AG04449 (cell line): Measurements from ENCODE around the gene MOGAT3.

Experiments
- CTCF ChIA-PET: fragments of 350-600 bp; formaldehyde crosslinking; extraction: SDS; loops from one replicate; lab custom pipeline; 2021; ENCODE audit warnings: antibody characterized with exemption; lab: Yijun Ruan, JAX
- POLR2A ChIA-PET: fragments of 400-600, 350-600 bp; formaldehyde crosslinking; extraction: SDS; loops from one replicate; lab custom pipeline; 2020; ENCODE audit warnings: antibody characterized with exemption, inconsistent platforms; lab: Yijun Ruan, JAX
- DNase-seq: peaks from one replicate; pipeline ENCODE4 v3.0.0-alpha.2; 2010; ENCODE audit warnings: low read depth, low spot score
- H3K4me3 ChIP-seq: 2 replicates; pipeline ENCODE4 v1.5.1; 2011; ENCODE audit warnings: low read depth, mild to moderate bottlenecking, control low read depth, low read length
- CTCF ChIP-seq: IDR thresholded peaks from one replicate; pipeline ENCODE4 v1.5.1; 2011; ENCODE audit warnings: mild to moderate bottlenecking, moderate library complexity, low read length, control low read depth, inconsistent platforms; ENCODE audit not compliant: insufficient read depth; ENCODE audit errors: missing control alignments

The MOGAT3 gene

GRCh38 chr7:101195884-101196283, 5.0 kb downstream of the MOGAT3 start:
- DNase-seq, result no peak
- no peak for TF ChIP-seq CTCF
- ChIA-PET CTCF (interaction anchor here (0.9 to 8.9 kb wide), 6 partner anchors 7 to 101 kb away, joined by 3 to 353 read pairs (median 80); partner anchors contain the start of genes MOGAT3, PLOD3 and ZNHIT1), POLR2A (no interaction called here)
- H3K4me3 ChIP-seq, result no peak overlapping the region

- no peak overlapping the region for H3K4me3 ChIP-seq
- ChIA-PET CTCF (interaction anchor here (7.3 to 8.9 kb wide), 2 partner anchors 13 to 45 kb away, joined by 76 to 353 read pairs; no protein-coding TSS in a partner anchor), POLR2A (no interaction called here)
- no peak for DNase-seq
- no peak for TF ChIP-seq CTCF
These were observed 11.7 kb downstream of the MOGAT3 start for GRCh38 chr7:101189109-101189508.

DNA sequence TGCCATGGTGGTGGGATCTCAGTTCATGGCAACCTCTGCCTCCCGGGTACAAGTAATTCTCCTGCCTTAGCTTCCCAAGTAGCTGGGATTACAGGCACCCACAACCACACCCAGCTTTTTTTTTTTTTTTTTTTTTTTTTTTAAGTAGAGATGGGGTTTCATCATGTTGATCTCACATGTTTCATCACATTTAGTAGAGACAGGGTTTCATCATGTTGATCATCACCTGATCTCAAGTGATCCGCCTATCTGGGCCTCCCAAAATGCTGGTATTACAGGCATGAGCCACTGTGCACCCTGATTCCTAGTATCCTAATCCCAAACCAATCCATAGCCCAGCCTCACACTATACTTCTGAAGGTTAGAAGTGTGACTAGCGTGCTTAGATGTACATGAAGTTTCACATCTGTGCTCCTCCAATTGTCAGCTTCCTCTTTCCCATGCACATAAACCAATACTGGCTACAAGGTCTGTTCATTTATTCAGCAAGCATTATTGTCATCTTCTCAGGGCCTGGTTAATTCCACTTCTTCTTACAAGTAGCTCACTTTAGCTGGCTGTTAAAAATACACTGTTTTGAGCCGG, 13.9 kb downstream of the MOGAT3 start:
- CTCF ChIA-PET, result interaction anchor here (0.6 to 5.8 kb wide), 5 partner anchors 8 to 43 kb away, joined by 3 to 48 read pairs (median 3); partner anchors contain the start of gene VGF
- no peak overlapping the region for H3K4me3 ChIP-seq
- DNase-seq, result no peak
- TF ChIP-seq CTCF, result no peak
- POLR2A ChIA-PET, result interaction anchor here (1.0 kb wide), 1 partner anchor 31 kb away, joined by 3 read pairs; the partner anchor contains the start of gene PLOD3

DNA sequence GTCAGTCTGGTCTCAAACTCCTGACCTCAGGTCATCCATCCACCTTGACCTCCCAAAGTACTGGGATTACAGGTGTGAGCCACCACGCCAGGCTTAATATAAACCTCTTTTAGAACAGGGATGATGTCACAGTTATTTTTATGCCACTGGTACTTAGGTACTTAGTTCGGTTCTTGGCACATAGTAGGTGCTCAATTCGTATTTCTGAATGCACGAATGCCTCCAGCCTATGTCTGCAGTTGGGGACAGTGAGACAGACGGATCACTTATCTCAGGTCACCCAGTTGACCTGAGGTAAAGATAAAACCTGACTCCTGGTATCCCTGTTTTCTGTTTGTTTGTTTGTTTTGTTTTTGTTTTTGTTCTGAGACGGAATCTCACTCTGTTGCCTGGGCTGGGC, 14.6 kb downstream of the MOGAT3 start:
- CTCF ChIA-PET, result interaction anchor here (4.1 to 5.8 kb wide), 2 partner anchors 15 to 42 kb away, joined by 16 to 48 read pairs; no protein-coding TSS in a partner anchor
- POLR2A ChIA-PET, result no interaction called here

GRCh38 chr7:101185258-101185839, 15.5 kb downstream of the MOGAT3 start:
- CTCF ChIA-PET, result interaction anchor here (1.0 to 5.8 kb wide), 6 partner anchors 7 to 126 kb away, joined by 5 to 48 read pairs (median 11); no protein-coding TSS in a partner anchor
- no peak overlapping the region for H3K4me3 ChIP-seq
- DNase-seq, result no peak
- TF ChIP-seq CTCF, result no peak
- POLR2A ChIA-PET, result interaction anchor here (0.5 kb wide), 1 partner anchor 24 kb away, joined by 3 read pairs; no protein-coding TSS in a partner anchor

More for the DNA sequence above, 14.6 kb downstream of the MOGAT3 start:
- no peak overlapping the region for H3K4me3 ChIP-seq
- no peak for DNase-seq
- TF ChIP-seq CTCF, result no peak
